NB4 (cell line): Measurements from ENCODE around the gene JAZF1.

Experiments
- MYC ChIP-seq: IDR thresholded peaks from 2 replicates; pipeline ENCODE4 v1.6.1; 2011; ENCODE audit warnings: low read depth, low read length
- POLR2A ChIP-seq: IDR thresholded peaks from 2 replicates; pipeline ENCODE4 v1.6.1; 2011; ENCODE audit warnings: mild to moderate bottlenecking; ENCODE audit not compliant: insufficient read length; ENCODE audit errors: extremely low read depth
- TF ChIP-seq, protein P1 (sequence below): IDR thresholded peaks from one replicate; pipeline ENCODE4 v1.5.1; 2012; ENCODE audit warnings: low read depth, low read length
- TF ChIP-seq, protein P2 (sequence below): IDR thresholded peaks from 2 replicates; pipeline ENCODE4 v1.6.1; 2011; ENCODE audit warnings: low read depth, low read length

DNA sequence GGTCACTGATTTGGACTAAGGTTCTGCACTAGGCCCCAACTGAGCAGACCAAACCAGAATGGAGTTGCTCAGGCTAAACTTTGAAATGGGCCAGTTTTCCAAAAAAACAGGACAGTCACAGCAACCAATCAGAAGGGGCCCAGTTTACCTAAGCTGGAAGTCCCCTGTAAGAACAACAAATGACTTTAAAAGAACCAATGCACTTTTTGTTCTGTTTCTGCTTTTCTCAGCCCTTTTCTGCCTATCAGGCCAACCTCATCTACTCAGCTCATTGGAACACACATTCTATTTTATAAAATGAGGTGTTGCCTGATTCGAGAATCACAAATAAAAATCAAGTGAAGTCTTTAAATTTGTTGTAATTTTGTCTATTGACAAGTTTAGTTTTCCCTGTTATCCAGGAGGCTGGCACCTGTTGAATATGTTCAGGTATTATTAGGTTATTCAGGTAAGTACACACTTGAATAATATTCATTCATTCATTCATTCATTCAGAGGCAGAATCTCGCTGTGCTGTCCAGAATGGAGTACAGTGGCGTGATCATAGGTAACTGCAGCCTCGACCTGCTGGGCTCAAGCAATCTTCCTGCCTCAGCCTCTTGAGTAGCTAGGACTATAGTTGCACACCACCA lies 271.9 kb downstream of the JAZF1 start:
- TF ChIP-seq, protein P1, sequence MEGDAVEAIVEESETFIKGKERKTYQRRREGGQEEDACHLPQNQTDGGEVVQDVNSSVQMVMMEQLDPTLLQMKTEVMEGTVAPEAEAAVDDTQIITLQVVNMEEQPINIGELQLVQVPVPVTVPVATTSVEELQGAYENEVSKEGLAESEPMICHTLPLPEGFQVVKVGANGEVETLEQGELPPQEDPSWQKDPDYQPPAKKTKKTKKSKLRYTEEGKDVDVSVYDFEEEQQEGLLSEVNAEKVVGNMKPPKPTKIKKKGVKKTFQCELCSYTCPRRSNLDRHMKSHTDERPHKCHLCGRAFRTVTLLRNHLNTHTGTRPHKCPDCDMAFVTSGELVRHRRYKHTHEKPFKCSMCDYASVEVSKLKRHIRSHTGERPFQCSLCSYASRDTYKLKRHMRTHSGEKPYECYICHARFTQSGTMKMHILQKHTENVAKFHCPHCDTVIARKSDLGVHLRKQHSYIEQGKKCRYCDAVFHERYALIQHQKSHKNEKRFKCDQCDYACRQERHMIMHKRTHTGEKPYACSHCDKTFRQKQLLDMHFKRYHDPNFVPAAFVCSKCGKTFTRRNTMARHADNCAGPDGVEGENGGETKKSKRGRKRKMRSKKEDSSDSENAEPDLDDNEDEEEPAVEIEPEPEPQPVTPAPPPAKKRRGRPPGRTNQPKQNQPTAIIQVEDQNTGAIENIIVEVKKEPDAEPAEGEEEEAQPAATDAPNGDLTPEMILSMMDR: no peak
- TF ChIP-seq POLR2A (no peak), MYC (no peak)
- TF ChIP-seq, protein P2, sequence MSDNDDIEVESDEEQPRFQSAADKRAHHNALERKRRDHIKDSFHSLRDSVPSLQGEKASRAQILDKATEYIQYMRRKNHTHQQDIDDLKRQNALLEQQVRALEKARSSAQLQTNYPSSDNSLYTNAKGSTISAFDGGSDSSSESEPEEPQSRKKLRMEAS: no peak
